Breast epithelium (tissue), 3 donors: ENCODE measurements around the gene KLHL29.

ENCODE experiments used
- POLR2A ChIP-seq: fragments of 450-650 bp; IDR thresholded peaks from one replicate; pipeline ENCODE4 v1.6.1; 2016; ENCODE audit warnings: antibody characterized with exemption, mild to moderate bottlenecking, moderate library complexity
- POLR2AphosphoS5 ChIP-seq, 3 donors: sonication (generic); formaldehyde crosslinking; IDR thresholded peaks; one replicate each; pipeline ENCODE4 v1.6.1; 2017; ENCODE audit warnings: antibody characterized with exemption in 3 of 3
- TF ChIP-seq, protein P1 (sequence below), 3 donors: fragments of 450-650 bp; IDR thresholded peaks; one replicate each; pipeline ENCODE4 v1.5.1; 2016 to 2017; ENCODE audit warnings: antibody characterized with exemption in 3 of 3, mild to moderate bottlenecking in 3 of 3, moderate library complexity in 3 of 3

DNA sequence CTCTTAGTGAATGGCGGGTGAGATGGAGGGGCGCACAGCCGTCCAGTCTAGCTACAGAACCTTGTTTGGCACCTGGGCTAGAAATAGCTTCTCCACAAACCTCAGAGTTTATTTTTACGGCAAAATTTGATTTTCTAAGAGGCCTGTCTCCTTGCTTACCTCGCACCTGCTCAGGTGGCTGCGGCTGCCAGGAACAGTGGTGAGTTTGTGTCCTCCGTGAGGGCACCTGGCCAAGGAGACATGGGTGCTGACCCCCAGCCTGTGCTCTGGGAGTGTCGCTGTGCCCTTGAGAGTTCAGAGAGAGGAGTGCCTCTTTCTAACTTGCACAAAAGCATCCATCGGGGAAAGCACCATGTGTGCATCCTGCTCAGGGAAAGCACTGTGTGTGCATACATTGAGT lies 97.2 kb downstream of the KLHL29 start:
- TF ChIP-seq, protein P1, sequence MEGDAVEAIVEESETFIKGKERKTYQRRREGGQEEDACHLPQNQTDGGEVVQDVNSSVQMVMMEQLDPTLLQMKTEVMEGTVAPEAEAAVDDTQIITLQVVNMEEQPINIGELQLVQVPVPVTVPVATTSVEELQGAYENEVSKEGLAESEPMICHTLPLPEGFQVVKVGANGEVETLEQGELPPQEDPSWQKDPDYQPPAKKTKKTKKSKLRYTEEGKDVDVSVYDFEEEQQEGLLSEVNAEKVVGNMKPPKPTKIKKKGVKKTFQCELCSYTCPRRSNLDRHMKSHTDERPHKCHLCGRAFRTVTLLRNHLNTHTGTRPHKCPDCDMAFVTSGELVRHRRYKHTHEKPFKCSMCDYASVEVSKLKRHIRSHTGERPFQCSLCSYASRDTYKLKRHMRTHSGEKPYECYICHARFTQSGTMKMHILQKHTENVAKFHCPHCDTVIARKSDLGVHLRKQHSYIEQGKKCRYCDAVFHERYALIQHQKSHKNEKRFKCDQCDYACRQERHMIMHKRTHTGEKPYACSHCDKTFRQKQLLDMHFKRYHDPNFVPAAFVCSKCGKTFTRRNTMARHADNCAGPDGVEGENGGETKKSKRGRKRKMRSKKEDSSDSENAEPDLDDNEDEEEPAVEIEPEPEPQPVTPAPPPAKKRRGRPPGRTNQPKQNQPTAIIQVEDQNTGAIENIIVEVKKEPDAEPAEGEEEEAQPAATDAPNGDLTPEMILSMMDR (IDR thresholded peaks at IDR 0.05): no peak
- no peak for TF ChIP-seq POLR2AphosphoS5 (IDR thresholded peaks at IDR 0.05)
- no peak for TF ChIP-seq POLR2A
